Measurements from ENCODE around the gene TMEM212. TPM values are rescaled to one million over a fixed set of nuclear protein-coding genes. Genes with fewer than 3 reads are reported as not detected.

Gene TMEM212
- total and polyA plus RNA-seq, 7 donors, result not detected

GRCh38 chr3:171829841-171830517 is 13.2 kb upstream of the TMEM212 start:
- ATAC-seq (peak; percentile 71 to 85 (median 78)), DNase-seq (peak; percentile 76 to 85)
- Histone ChIP-seq H3K9me3 (no peaks in the 10 kb centered on the region), H3K27ac (no peak overlapping the region), H3K27me3 (ENCODE audit: insufficient read depth in 3 of 3, low read length in 2 of 3) (no peaks in the 10 kb centered on the region), H3K36me3 (ENCODE audit: insufficient read depth in 1 of 2, low read depth in 1 of 2) (no peaks in the 10 kb centered on the region), H3K4me3 (no peak overlapping the region), H3K4me1 (peaks cover 15% of the 10 kb centered on the region)
- TF ChIP-seq CTCF (IDR thresholded peaks at IDR 0.05), result peak; percentile 48
- 14 to 23% (median 19%) methylated on average over 6 of the region's 6 CpGs for WGBS, 3 donors
- intact Hi-C loops (cut with DNase I), result loop anchor here (5.0 to 10.0 kb wide), 2 partner anchors 53 to 185 kb away; no protein-coding TSS in a partner anchor

- Histone ChIP-seq H3K4me1 (peaks cover 20% of the 10 kb centered on the region), H3K27me3 (ENCODE audit: insufficient read depth in 3 of 3, low read length in 2 of 3) (no peaks in the 10 kb centered on the region), H3K36me3 (ENCODE audit: insufficient read depth in 1 of 2, low read depth in 1 of 2) (no peaks in the 10 kb centered on the region), H3K4me3 (no peak overlapping the region), H3K9me3 (no peaks in the 10 kb centered on the region), H3K27ac (no peak overlapping the region)
- no peak for DNase-seq
- TF ChIP-seq CTCF (IDR thresholded peaks at IDR 0.05), result no peak
- intact Hi-C loops (cut with DNase I), result loop anchor here in 1 of 2 donors (10.0 kb wide), 1 partner anchor 186 kb away; no protein-coding TSS in a partner anchor
- ATAC-seq, result no peak
These were observed 12.7 kb upstream of the TMEM212 start for GRCh38 chr3:171830518-171830875.

- peaks cover 20% of the 10 kb centered on the region for H3K4me1 ChIP-seq
- no peak for TF ChIP-seq CTCF (IDR thresholded peaks at IDR 0.05)
- no peak overlapping the region for H3K4me3 ChIP-seq
- DNase-seq, result no peak
- no peaks in the 10 kb centered on the region for H3K36me3 ChIP-seq (ENCODE audit: insufficient read depth in 1 of 2, low read depth in 1 of 2)
- no peaks in the 10 kb centered on the region for H3K27me3 ChIP-seq (ENCODE audit: insufficient read depth in 3 of 3, low read length in 2 of 3)
- intact Hi-C loops (cut with DNase I), result loop anchor here in 1 of 2 donors (10.0 kb wide), 1 partner anchor 187 kb away; no protein-coding TSS in a partner anchor
- H3K27ac ChIP-seq, result no peak overlapping the region
- WGBS, 3 donors, result 74 to 90% (median 87%) methylated on average over 3 of the region's 3 CpGs
- ATAC-seq, result no peak
- no peaks in the 10 kb centered on the region for H3K9me3 ChIP-seq
These were observed 11.2 kb upstream of the TMEM212 start for GRCh38 chr3:171831936-171832335.

- Histone ChIP-seq H3K9me3 (no peaks in the 10 kb centered on the region), H3K27ac (no peak overlapping the region), H3K4me3 (no peak overlapping the region), H3K27me3 (ENCODE audit: insufficient read depth in 3 of 3, low read length in 2 of 3) (no peaks in the 10 kb centered on the region), H3K36me3 (ENCODE audit: insufficient read depth in 1 of 2, low read depth in 1 of 2) (no peaks in the 10 kb centered on the region), H3K4me1 (peaks cover 20% of the 10 kb centered on the region)
- ATAC-seq (no peak), DNase-seq (no peak)
- intact Hi-C loops (cut with DNase I), result loop anchor here in 1 of 2 donors (10.0 kb wide), 1 partner anchor 188 kb away; no protein-coding TSS in a partner anchor
- WGBS, 3 donors, result 67 to 72% (median 67%) methylated on average over 5 of the region's 5 CpGs
- no peak for TF ChIP-seq CTCF (IDR thresholded peaks at IDR 0.05)
These were observed 10.2 kb upstream of the TMEM212 start for GRCh38 chr3:171832989-171833388.

All from psoas muscle (tissue), 8 donors.